ENCODE measurements around the gene JUND. TPM values are rescaled to one million over a fixed set of nuclear protein-coding genes. Genes with fewer than 3 reads are reported as not detected.
A peak's percentile ranks its signal among the peaks of the same experiment; 100 is the strongest.

JUND gene
- 1,000 to 10,000 TPM in 1 of 6 donors, 100 to 1,000 TPM in 5; 281 to 1,101 (median 639) TPM for total RNA-seq

DNA sequence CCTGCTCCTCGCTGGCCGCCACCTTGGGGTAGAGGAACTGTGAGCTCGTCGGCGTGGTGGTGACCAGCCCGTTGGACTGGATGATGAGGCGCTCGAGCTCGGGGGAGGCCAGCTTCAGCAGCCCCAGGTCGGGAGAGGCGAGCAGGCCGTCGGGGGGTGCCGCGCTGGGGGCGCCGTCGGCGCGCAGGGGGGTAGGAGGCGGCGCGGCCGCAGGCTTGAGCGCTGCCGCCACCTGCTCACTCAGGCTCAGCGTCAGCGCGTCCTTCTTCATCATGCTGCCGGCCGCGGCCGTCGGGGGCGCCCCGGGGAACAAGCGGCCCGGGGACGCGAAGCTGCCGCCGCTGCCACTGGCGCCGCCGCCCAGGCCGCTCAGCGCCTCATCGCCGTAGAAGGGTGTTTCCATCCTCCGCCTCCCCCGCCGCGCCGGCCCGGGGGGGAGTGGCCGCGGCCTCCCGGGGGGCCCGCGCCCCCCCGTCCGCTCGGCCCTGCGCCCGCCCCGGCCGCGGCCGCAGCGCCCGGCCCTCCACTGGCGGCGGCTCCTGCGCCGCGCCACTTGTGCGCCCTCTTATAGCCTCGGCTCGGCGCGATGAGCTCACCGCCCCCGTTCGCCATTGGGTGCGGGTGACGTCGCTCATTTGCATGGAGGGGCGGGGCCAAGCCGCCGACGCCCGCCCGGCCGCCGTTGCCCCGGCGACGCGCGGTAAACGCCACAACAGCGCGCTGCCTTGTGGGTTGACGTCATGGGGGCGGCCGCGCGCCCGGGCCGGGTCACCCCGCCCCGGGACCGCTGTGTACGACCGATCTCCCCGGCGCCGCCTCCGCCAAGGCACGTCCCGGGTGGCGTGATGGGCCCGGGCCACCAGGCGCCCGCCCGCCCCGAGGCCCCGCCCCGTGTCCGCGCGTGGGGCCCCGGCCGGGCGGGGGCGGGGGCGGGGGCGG is at the start of gene JUND:
JUND (minus strand) TSS at position 541 of the 939 bp plus-strand sequence; CDS start at position 403, 138 bp downstream.
- peaks cover 3 to 27% (median 14%) of the 10 kb centered on the region in 4 donors for H3K36me3 ChIP-seq
- no CpG with 5 or more reads among the region's 138 CpGs for WGBS, 2 donors
- peaks cover 33 to 44% (median 38%) of the 10 kb centered on the region in 4 donors for H3K4me1 ChIP-seq
- no peaks in the 10 kb centered on the region for H3K9me3 ChIP-seq
- peak within 1 kb of the TSS; percentile 100 for H3K27ac ChIP-seq
- peak in 3 of 4 donors; percentile 24 to 92 (median 72) for TF ChIP-seq EP300 (IDR thresholded peaks at IDR 0.05)
- TF ChIP-seq, protein P1, sequence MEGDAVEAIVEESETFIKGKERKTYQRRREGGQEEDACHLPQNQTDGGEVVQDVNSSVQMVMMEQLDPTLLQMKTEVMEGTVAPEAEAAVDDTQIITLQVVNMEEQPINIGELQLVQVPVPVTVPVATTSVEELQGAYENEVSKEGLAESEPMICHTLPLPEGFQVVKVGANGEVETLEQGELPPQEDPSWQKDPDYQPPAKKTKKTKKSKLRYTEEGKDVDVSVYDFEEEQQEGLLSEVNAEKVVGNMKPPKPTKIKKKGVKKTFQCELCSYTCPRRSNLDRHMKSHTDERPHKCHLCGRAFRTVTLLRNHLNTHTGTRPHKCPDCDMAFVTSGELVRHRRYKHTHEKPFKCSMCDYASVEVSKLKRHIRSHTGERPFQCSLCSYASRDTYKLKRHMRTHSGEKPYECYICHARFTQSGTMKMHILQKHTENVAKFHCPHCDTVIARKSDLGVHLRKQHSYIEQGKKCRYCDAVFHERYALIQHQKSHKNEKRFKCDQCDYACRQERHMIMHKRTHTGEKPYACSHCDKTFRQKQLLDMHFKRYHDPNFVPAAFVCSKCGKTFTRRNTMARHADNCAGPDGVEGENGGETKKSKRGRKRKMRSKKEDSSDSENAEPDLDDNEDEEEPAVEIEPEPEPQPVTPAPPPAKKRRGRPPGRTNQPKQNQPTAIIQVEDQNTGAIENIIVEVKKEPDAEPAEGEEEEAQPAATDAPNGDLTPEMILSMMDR (IDR thresholded peaks at IDR 0.05) = peak in 5 of 6 experiments; percentile 8 to 48 (median 26)
- peak; percentile 68 to 100 (median 96) for TF ChIP-seq POLR2A (IDR thresholded peaks at IDR 0.05)
- TF ChIP-seq POLR2AphosphoS5 (IDR thresholded peaks at IDR 0.05) = peak; percentile 98 to 100
- DNase-seq (peak; percentile 99 to 100), ATAC-seq (ENCODE audit: low FRiP score in 2 of 2) (peak; percentile 85 to 90)
- peak within 1 kb of the TSS; percentile 63 to 99 (median 90) for H3K4me3 ChIP-seq
- H3K27me3 ChIP-seq = no peaks in the 10 kb centered on the region

DNA sequence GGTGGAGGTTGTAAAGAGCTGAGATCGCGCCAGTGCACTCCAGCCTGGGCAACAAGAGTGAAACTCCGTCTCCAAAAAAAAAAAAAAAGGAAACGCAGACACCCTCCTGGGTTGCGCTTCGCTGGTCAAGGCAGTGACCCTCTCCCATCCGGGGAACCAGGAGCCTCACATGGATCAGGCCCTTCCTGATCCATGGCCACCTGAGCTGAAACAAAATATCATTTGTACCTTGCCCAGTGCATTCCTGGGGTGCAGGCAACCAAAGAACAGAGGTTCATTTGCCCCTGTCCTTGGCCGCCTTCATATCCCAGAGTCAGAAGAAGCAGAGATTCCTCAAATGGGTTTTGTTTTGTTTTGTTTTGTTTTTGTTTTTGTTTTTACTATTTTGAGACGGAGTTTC is 49.4 kb upstream of the JUND start:
- TF ChIP-seq POLR2A (IDR thresholded peaks at IDR 0.05) (no peak), EP300 (IDR thresholded peaks at IDR 0.05) (no peak), POLR2AphosphoS5 (IDR thresholded peaks at IDR 0.05) (no peak)
- TF ChIP-seq, protein P1 (IDR thresholded peaks at IDR 0.05) = no peak
- Histone ChIP-seq H3K36me3 (no peaks in the 10 kb centered on the region), H3K4me1 (peaks cover 7 to 15% (median 9%) of the 10 kb centered on the region in 4 donors), H3K4me3 (no peak overlapping the region), H3K27ac (no peak overlapping the region), H3K9me3 (no peaks in the 10 kb centered on the region), H3K27me3 (no peaks in the 10 kb centered on the region)
- no peak for DNase-seq
- WGBS, 2 donors = 87 to 94% methylated on average over 9 of the region's 9 CpGs
- no peak for ATAC-seq (ENCODE audit: low FRiP score in 2 of 2)

DNA sequence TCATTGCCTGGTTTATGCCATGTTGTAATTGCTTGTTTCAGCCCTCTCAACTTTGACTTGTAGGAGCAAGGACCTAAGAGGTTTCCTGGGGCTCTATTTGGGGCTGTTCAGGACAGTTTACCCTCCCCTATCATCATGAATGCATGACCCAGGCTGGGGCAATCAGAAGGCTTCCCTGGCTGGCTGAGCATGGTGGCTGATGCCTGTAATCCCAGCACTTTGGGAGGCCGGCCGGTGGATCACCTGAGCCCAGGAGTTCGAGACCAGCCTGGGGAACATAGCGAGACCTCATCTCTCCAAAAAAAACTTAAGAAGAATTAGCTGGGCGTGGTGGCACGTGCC is 47.6 kb upstream of the JUND start:
- H3K4me3 ChIP-seq = peak overlapping the region in 1 of 4 donors; percentile 26
- ATAC-seq (ENCODE audit: low FRiP score in 2 of 2) = no peak

DNA sequence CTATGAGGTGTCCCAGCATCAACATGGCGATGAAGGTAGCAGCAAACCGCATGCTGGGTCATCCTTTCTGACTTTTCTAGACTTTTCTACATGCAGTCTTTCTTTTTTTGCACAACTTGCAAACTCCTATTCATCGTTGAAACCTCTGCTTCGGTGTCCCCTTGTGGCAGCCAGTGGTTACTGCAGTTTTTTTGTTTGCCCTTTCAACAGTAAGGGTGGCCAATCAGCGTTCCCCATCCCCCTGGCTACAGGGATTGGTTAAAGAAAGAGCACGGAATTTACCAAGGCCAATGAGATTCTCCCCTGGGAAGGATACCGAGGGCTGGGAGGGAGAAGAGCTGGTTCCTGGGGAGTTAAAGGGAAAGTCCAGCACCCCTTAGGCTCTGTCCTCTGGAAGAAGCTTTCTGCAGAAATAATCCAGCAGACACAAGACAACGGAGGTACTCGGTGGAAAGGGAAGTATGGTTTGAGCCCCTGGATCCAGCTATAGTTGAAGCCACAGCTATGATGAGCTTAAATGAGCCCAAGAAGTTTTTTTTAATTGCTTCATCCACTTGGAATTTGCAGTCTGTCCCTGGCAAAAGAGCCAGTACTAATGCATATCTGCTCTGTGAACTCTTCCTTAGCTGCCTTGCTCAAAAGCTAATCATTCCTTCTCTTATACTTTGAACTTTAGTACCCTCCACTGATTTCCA is 47.1 kb upstream of the JUND start:
- 2 to 3% methylated on average over 9 of the region's 9 CpGs for WGBS, 2 donors
- Histone ChIP-seq H3K27ac (peak overlapping the region in 3 of 4 donors; percentile 37 to 79 (median 53)), H3K4me3 (peak overlapping the region in 3 of 4 donors; percentile 10 to 27 (median 26)), H3K9me3 (no peaks in the 10 kb centered on the region), H3K27me3 (no peaks in the 10 kb centered on the region), H3K36me3 (no peaks in the 10 kb centered on the region), H3K4me1 (peaks cover 14 to 24% (median 15%) of the 10 kb centered on the region in 4 donors)
- TF ChIP-seq EP300 (IDR thresholded peaks at IDR 0.05) = no peak
- TF ChIP-seq, protein P1 (IDR thresholded peaks at IDR 0.05) = peak; percentile 88 to 97 (median 94)
- peak in 1 of 2 donors; percentile 64 for TF ChIP-seq POLR2AphosphoS5 (IDR thresholded peaks at IDR 0.05)
- TF ChIP-seq POLR2A (IDR thresholded peaks at IDR 0.05) = peak in 2 of 4 donors; percentile 39 to 44
- ATAC-seq (ENCODE audit: low FRiP score in 2 of 2) = peak; percentile 97 to 99
- DNase-seq = peak in 1 of 2 donors; percentile 94

More for the DNA sequence above, 47.6 kb upstream of the JUND start:
- Histone ChIP-seq H3K9me3 (no peaks in the 10 kb centered on the region), H3K27ac (peak overlapping the region in 3 of 4 donors; percentile 37 to 79 (median 53)), H3K27me3 (no peaks in the 10 kb centered on the region), H3K36me3 (no peaks in the 10 kb centered on the region), H3K4me1 (peaks cover 9 to 18% (median 10%) of the 10 kb centered on the region in 4 donors)
- WGBS, 2 donors = 65 to 77% methylated on average over 5 to 6 of the region's 6 CpGs
- no peak for DNase-seq
- TF ChIP-seq POLR2AphosphoS5 (IDR thresholded peaks at IDR 0.05) (no peak), POLR2A (IDR thresholded peaks at IDR 0.05) (no peak), EP300 (IDR thresholded peaks at IDR 0.05) (no peak)
- TF ChIP-seq, protein P1 (IDR thresholded peaks at IDR 0.05) = no peak
